IMR-90 (cell line): ENCODE measurements around the gene C2CD4D. TPM values are rescaled to one million over a fixed set of nuclear protein-coding genes. Genes with fewer than 3 reads are reported as not detected.

Experiments used
- ATAC-seq: fragments of 200-7000 bp; cut with Tn5 transposase; 2 replicates; pipeline ENCODE4 v1.9.1; 2020; ENCODE audit warnings: low read depth, mild to moderate bottlenecking, moderate library complexity
- BruUV-seq: library from RNA; stranded (reverse); fragments of 400-500 nt; replicated peaks from 2 replicates; lab custom pipeline; 2021; lab: Mats Ljungman, UMichigan
- CTCF ChIA-PET: fragments of 300-600 bp; formaldehyde crosslinking; extraction: SDS; loops from one replicate; lab custom pipeline; 2021; ENCODE audit warnings: antibody characterized with exemption; lab: Yijun Ruan, JAX
- POLR2A ChIA-PET: fragments of 300-600 bp; sonication (Branson Sonifier 250); formaldehyde crosslinking; loops from one replicate; lab custom pipeline; 2022; ENCODE audit warnings: antibody characterized with exemption; ENCODE audit not compliant: unreplicated experiment; lab: Charles Lee
- DNase-seq: peaks from one replicate; pipeline ENCODE4 v3.0.0; 2013
- H2AFZ ChIP-seq: replicated peaks from 2 replicates; pipeline ENCODE3; 2013; ENCODE audit warnings: low read length, mild to moderate bottlenecking; ENCODE audit not compliant: poor library complexity
- H2AK5ac ChIP-seq: 2 replicates; pipeline ENCODE4 v1.6.1; 2013; ENCODE audit warnings: low read depth, low read length, inconsistent platforms
- H2AK9ac ChIP-seq: replicated peaks from 2 replicates; pipeline ENCODE3; 2013; ENCODE audit warnings: mild to moderate bottlenecking, low read depth, low read length, moderate library complexity; ENCODE audit not compliant: poor library complexity
- H2BK120ac ChIP-seq: 2 replicates; pipeline ENCODE4 v1.6.1; 2013; ENCODE audit warnings: low read depth, low read length, inconsistent platforms
- H2BK15ac ChIP-seq: 3 replicates; pipeline ENCODE4 v1.6.1; 2013; ENCODE audit warnings: low read depth, low read length, inconsistent platforms
- H2BK20ac ChIP-seq: 2 replicates; pipeline ENCODE4 v1.6.1; 2013; ENCODE audit warnings: low read depth, mild to moderate bottlenecking, inconsistent platforms, low read length, moderate library complexity
- H2BK5ac ChIP-seq: 2 replicates; pipeline ENCODE4 v1.6.1; 2013; ENCODE audit warnings: mild to moderate bottlenecking, low read depth, low read length, inconsistent platforms; ENCODE audit not compliant: poor library complexity, severe bottlenecking
- H3K14ac ChIP-seq: replicated peaks from 2 replicates; pipeline ENCODE4 v1.6.1; 2013; ENCODE audit warnings: low read depth, low read length, inconsistent platforms
- H3K18ac ChIP-seq: 2 replicates; pipeline ENCODE4 v1.6.1; 2013; ENCODE audit warnings: low read depth, low read length, control low read depth
- H3K23ac ChIP-seq: 2 replicates; pipeline ENCODE4 v1.6.1; 2013; ENCODE audit warnings: low read depth, low read length, inconsistent platforms
- H3K27ac ChIP-seq: 2 replicates; pipeline ENCODE4 v1.5.1; 2013; ENCODE audit warnings: mild to moderate bottlenecking, control low read depth, low read length; ENCODE audit not compliant: insufficient read depth
- H3K27me3 ChIP-seq: 2 replicates; pipeline ENCODE4 v1.6.1; 2013; ENCODE audit warnings: low read length; ENCODE audit not compliant: control insufficient read depth, insufficient read depth
- H3K36me3 ChIP-seq: 2 replicates; pipeline ENCODE4 v1.6.1; 2013; ENCODE audit warnings: low read length, mixed read lengths; ENCODE audit not compliant: control insufficient read depth, insufficient read depth
- H3K4ac ChIP-seq: 2 replicates; pipeline ENCODE4 v1.6.1; 2013; ENCODE audit warnings: low read depth, low read length, inconsistent platforms
- H3K4me1 ChIP-seq: 2 replicates; pipeline ENCODE4 v1.6.1; 2013; ENCODE audit warnings: low read length, mixed read lengths; ENCODE audit not compliant: control insufficient read depth, insufficient read depth
- H3K4me2 ChIP-seq: 2 replicates; pipeline ENCODE4 v1.6.1; 2013; ENCODE audit warnings: low read depth, mild to moderate bottlenecking, control low read depth, low read length, moderate library complexity
- H3K4me3 ChIP-seq: 2 replicates; pipeline ENCODE4 v1.5.1; 2013; ENCODE audit warnings: low read depth, mild to moderate bottlenecking, control low read depth, low read length, moderate library complexity; ENCODE audit not compliant: insufficient read depth
- H3K56ac ChIP-seq: 2 replicates; pipeline ENCODE4 v1.6.1; 2013; ENCODE audit warnings: low read length, inconsistent platforms; ENCODE audit not compliant: insufficient read depth; ENCODE audit errors: extremely low read depth
- H3K79me1 ChIP-seq, 2 experiments: 2 replicates each; pipeline ENCODE4 v1.6.1; 2013; ENCODE audit warnings: low read length in 2 of 2, inconsistent platforms in 1 of 2, low read depth in 1 of 2
- H3K9ac ChIP-seq: 2 replicates; pipeline ENCODE4 v1.6.1; 2013; ENCODE audit warnings: low read depth, low read length, control low read depth
- H3K9me1 ChIP-seq: 2 replicates; pipeline ENCODE4 v1.6.1; 2013; ENCODE audit warnings: low read length, inconsistent platforms; ENCODE audit not compliant: insufficient read depth
- H3K9me3 ChIP-seq: 2 replicates; pipeline ENCODE4 v1.6.1; 2013; ENCODE audit warnings: low read length; ENCODE audit not compliant: control insufficient read depth, insufficient read depth
- H4K20me1 ChIP-seq: 2 replicates; pipeline ENCODE4 v1.6.1; 2013; ENCODE audit warnings: low read length, inconsistent platforms; ENCODE audit not compliant: insufficient read depth
- H4K5ac ChIP-seq: 2 replicates; pipeline ENCODE4 v1.6.1; 2013; ENCODE audit warnings: mild to moderate bottlenecking, low read depth, low read length, control low read depth
- H4K8ac ChIP-seq, 2 experiments: 2 replicates each; pipeline ENCODE4 v1.6.1; 2013; ENCODE audit warnings: low read depth in 2 of 2, low read length in 2 of 2, control low read depth in 1 of 2, inconsistent platforms in 1 of 2
- H4K91ac ChIP-seq: 2 replicates; pipeline ENCODE4 v1.6.1; 2013; ENCODE audit warnings: low read depth, low read length, inconsistent platforms; ENCODE audit not compliant: insufficient read depth
- BHLHE40 ChIP-seq: fragments of 150-350 bp; IDR thresholded peaks from 2 replicates; pipeline ENCODE4 v1.6.1; 2016; ENCODE audit warnings: mild to moderate bottlenecking, low read depth, low read length
- CEBPB ChIP-seq: IDR thresholded peaks from 2 replicates; pipeline ENCODE4 v1.6.1; 2012; ENCODE audit warnings: low read depth, low read length, improper control_type of control experiment
- CHD1 ChIP-seq: IDR thresholded peaks from 2 replicates; pipeline ENCODE4 v1.6.1; 2012; ENCODE audit warnings: low read depth, low read length, improper control_type of control experiment
- CTCF ChIP-seq: conservative IDR thresholded peaks from 2 replicates; pipeline ENCODE4 v1.5.1; 2012; ENCODE audit warnings: mild to moderate bottlenecking, low read depth, low read length, improper control_type of control experiment
- ELK1 ChIP-seq: fragments of 150-350 bp; IDR thresholded peaks from 2 replicates; pipeline ENCODE4 v1.6.1; 2016; ENCODE audit warnings: low read depth, mild to moderate bottlenecking, low read length, moderate library complexity, borderline replicate concordance
- FOS ChIP-seq: fragments of 150-350 bp; IDR thresholded peaks from 2 replicates; pipeline ENCODE4 v1.6.1; 2016; ENCODE audit warnings: low read depth, low read length
- MAZ ChIP-seq: IDR thresholded peaks from 2 replicates; pipeline ENCODE4 v1.6.1; 2012; ENCODE audit warnings: low read depth, mild to moderate bottlenecking, low read length, improper control_type of control experiment, moderate library complexity, borderline replicate concordance
- MXI1 ChIP-seq: IDR thresholded peaks from 2 replicates; pipeline ENCODE4 v1.6.1; 2012; ENCODE audit warnings: low read depth, mild to moderate bottlenecking, low read length, moderate library complexity, borderline replicate concordance
- NFE2L2 ChIP-seq: fragments of 150-350 bp; IDR thresholded peaks from 2 replicates; pipeline ENCODE4 v1.6.1; 2016; ENCODE audit warnings: low read depth, mild to moderate bottlenecking, low read length
- POLR2A ChIP-seq: IDR thresholded peaks from 2 replicates; pipeline ENCODE4 v1.6.1; 2012; ENCODE audit warnings: mild to moderate bottlenecking, low read depth, low read length
- RAD21 ChIP-seq: IDR thresholded peaks from 2 replicates; pipeline ENCODE4 v1.6.1; 2012; ENCODE audit warnings: low read length, improper control_type of control experiment
- RCOR1 ChIP-seq: IDR thresholded peaks from 2 replicates; pipeline ENCODE4 v1.6.1; 2012; ENCODE audit warnings: mild to moderate bottlenecking, low read length, improper control_type of control experiment; ENCODE audit not compliant: insufficient replicate concordance
- RFX5 ChIP-seq: IDR thresholded peaks from 2 replicates; pipeline ENCODE4 v1.8.0; 2012; ENCODE audit warnings: low read depth, mild to moderate bottlenecking, low read length, moderate library complexity
- USF2 ChIP-seq: fragments of 150-350 bp; IDR thresholded peaks from 2 replicates; pipeline ENCODE4 v1.6.1; 2017; ENCODE audit warnings: mild to moderate bottlenecking, antibody characterized with exemption, low read length, low read depth
- WGBS, 2 experiments: methylation state at CpG; one replicate each; pipeline versions ENCODE4 v1.1.5 to v1.1.7; 2013; ENCODE audit warnings: missing lambda C conversion rate in 2 of 2; ENCODE audit not compliant: insufficient read length in 1 of 2; ENCODE audit errors: extremely low coverage in 2 of 2; 5-methylcytosine and 5-hydroxymethylcytosine counted together
- dilution Hi-C: fragments of 300-500 bp; cut with HindIII; formaldehyde crosslinking; loops from one replicate; pipeline ENCODE4 v1.14.3; 2018; ENCODE audit warnings: low sequenced_read_pairs; ENCODE audit not compliant: unreplicated experiment
- in situ Hi-C: fragments of 300-500 bp; cut with MboI; formaldehyde crosslinking; loops from 3 replicates; pipeline ENCODE4 v1.14.3; 2019; ENCODE audit warnings: low sequenced_read_pairs, inconsistent platforms, mixed read lengths
- intact Hi-C: fragments of 100-400 bp; cut with micrococcal nuclease; formaldehyde crosslinking; loops from 2 replicates; pipeline ENCODE4 v1.10.0; 2022
- polyA plus RNA-seq, 3 experiments: library from polyadenylated mRNA; depleted of rRNA; stranded (reverse); fragments of >200 nt; gene quantifications; 2 replicates each; pipeline ENCODE4 v1.2.3, GENCODE V29; 2012; ENCODE audit warnings: low replicate concordance in 1 of 3
- total RNA-seq: library from RNA; depleted of rRNA; stranded (reverse); fragments of >200 nt; gene quantifications from 2 replicates; pipeline ENCODE4 v1.2.3, GENCODE V29; 2012

Gene C2CD4D
- total and polyA plus RNA-seq, 2 of the 4 experiments (the other 2 are of a cell fraction), result not detected

GRCh38 chr1:151864411-151864810 is 24.8 kb upstream of the C2CD4D start:
- Histone ChIP-seq H3K4me2 (no peak overlapping the region), H3K14ac (no peak overlapping the region), H3K27me3 (peaks cover 23% of the 10 kb centered on the region), H3K79me1 (no peaks in the 10 kb centered on the region), H4K8ac (no peak overlapping the region), H2BK5ac (no peak overlapping the region), H2AFZ (no peak overlapping the region), H3K9me3 (no peaks in the 10 kb centered on the region), H3K9ac (no peak overlapping the region), H3K56ac (no peak overlapping the region), H2BK120ac (no peak overlapping the region), H3K18ac (no peak overlapping the region), H3K4me1 (no peaks in the 10 kb centered on the region), H2BK15ac (no peak overlapping the region), H2AK5ac (no peak overlapping the region), H2AK9ac (no peak overlapping the region), H3K36me3 (no peaks in the 10 kb centered on the region), H3K9me1 (0 out of 2 replicates have a peak, but pooled peaks cover 4% of the 10 kb centered on the region), H4K20me1 (no peaks in the 10 kb centered on the region), H3K27ac (no peak overlapping the region), H3K4me3 (no peak overlapping the region), H3K4ac (no peak overlapping the region), H2BK20ac (no peak overlapping the region), H4K91ac (no peak overlapping the region), H3K23ac (no peak overlapping the region), H4K5ac (no peak overlapping the region)
- no TSS peak for BruUV-seq
- TF ChIP-seq MAZ (no peak), FOS (no peak), RFX5 (no peak), RAD21 (no peak), RCOR1 (no peak), CEBPB (no peak), NFE2L2 (no peak), CTCF (no peak), BHLHE40 (no peak), MXI1 (no peak), USF2 (no peak), POLR2A (no peak), CHD1 (no peak), ELK1 (no peak)
- dilution Hi-C loops, result no loop called here
- in situ Hi-C loops, result no loop called here
- intact Hi-C loops, result no loop called here
- WGBS, 2 experiments, result no CpG with 5 or more reads among the region's 2 CpGs
- ChIA-PET CTCF (no interaction called here), POLR2A (no interaction called here)
- no peak for DNase-seq
- no peak for ATAC-seq
